ENCODE results near the gene LAMA5. TPM values are rescaled to one million over a fixed set of nuclear protein-coding genes. Genes with fewer than 3 reads are reported as not detected.

The LAMA5 gene
- total RNA-seq, result 44.6 and 71.3 TPM in 2 replicates
- 252 and 313 TPM in 2 replicates for polyA plus RNA-seq

DNA sequence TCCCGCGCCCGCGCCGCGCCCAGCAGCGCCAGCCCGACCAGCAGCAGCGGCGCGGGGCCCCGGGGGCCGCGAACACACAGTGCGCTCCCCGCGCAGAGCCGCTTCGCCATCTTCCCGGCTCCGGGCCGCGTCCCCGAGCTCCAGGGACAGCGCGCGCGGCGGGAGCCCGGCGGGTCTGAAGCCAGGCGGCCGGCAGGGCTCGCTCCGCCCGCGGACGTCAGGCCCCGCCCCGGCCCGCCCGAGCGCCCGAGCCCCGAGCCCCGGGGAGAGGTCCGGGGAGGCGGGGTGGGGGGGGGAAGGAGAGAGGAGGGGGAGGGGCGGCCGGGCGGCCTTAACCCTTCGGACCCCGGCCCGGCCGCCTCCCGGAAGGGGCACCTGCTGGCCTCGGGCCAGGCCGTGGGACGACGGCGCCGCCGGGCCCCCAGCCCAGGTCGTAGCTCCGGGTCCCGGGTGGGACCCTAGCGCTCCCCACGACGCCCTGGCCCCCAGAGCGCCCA, at the start of gene LAMA5:
Gene LAMA5, minus strand, starts transcription at position 177 of the 497 bp plus-strand sequence. Its CDS starts 67 bp downstream, at position 110.
- Histone ChIP-seq H2AFZ (peak within 1 kb of the TSS; percentile 40), H3K4me1 (ENCODE audit: insufficient read depth) (peaks cover 75% of the 10 kb centered on the region), H3K9me3 (ENCODE audit: low read depth) (no peaks in the 10 kb centered on the region), H3K27ac (peak within 1 kb of the TSS; percentile 92), H3K9me2 (replicated peaks; ENCODE audit: insufficient read depth) (no peaks in the 10 kb centered on the region), H3K27me3 (no peaks in the 10 kb centered on the region), H3K4me3 (peak within 1 kb of the TSS; percentile 99), H3K36me3 (replicated peaks; ENCODE audit: insufficient read depth, low read depth) (no peaks in the 10 kb centered on the region), H3K79me2 (peaks cover 45% of the 10 kb centered on the region), H4K20me1 (ENCODE audit: insufficient read depth, poor library complexity, severe bottlenecking) (peaks cover 28% of the 10 kb centered on the region), H3K4me2 (peak within 1 kb of the TSS; percentile 91)
- no peak for TF ChIP-seq EZH2phosphoT487 (IDR thresholded peaks at IDR 0.05; ENCODE audit: low read depth, severe bottlenecking, unreplicated experiment)
- TF ChIP-seq EZH2 (IDR thresholded peaks at IDR 0.05; ENCODE audit: borderline replicate concordance), result no peak
- TF ChIP-seq CTCF (IDR thresholded peaks at IDR 0.05; ENCODE audit: poor library complexity), result no peak
- 0% methylated on average over 6 of the region's 70 CpGs for WGBS (ENCODE audit: low lambda C conversion rate, missing lambda C conversion rate)
- DNase-seq (ENCODE audit: low spot score), result peak; percentile 89

DNA sequence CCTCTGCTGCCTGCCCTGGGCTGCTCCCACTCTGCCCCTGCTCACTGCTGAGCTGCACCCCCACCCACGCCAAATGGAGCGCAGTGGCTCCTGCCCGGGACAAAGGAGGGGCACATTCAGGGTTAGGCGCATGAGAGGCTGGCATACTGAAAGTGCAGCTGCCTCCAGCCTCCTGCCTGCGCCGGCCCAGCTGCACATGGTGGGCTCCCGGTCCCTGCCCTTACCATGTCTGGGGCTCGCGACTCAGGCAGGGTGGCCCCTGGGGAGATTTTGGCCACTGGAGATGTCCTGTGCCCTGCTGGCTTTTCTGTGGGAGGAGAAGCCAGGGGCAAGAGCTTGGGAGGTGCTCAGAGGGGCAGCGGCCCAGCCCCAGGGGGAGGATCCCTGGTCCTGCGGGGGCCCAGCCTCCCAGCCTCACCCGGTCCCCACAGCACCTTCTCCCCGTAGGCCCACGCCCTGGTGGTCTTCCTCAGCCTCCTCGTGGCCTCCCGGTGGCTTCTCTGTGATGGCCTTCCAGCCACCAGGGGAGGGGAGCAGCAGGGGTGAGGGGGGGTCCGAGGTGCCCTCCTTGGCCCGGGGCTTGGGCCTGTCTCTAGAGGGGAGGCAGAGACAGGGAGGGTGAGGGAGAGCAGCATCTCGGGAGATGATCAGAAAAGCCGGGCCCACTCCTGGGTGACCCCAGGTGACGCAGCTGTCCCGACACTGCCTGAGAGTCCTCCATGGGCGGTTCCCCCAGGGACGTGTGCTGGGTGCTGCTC, 48.4 kb upstream of the LAMA5 start:
- H3K36me3 ChIP-seq (replicated peaks; ENCODE audit: insufficient read depth, low read depth), result no peaks in the 10 kb centered on the region
- H3K27ac ChIP-seq, result no peak overlapping the region
- WGBS (ENCODE audit: low lambda C conversion rate, missing lambda C conversion rate), result 93% methylated on average over 23 of the region's 24 CpGs
- H3K4me3 ChIP-seq, result no peak overlapping the region
- no peaks in the 10 kb centered on the region for H3K27me3 ChIP-seq
- H3K9me2 ChIP-seq (replicated peaks; ENCODE audit: insufficient read depth), result no peaks in the 10 kb centered on the region
- H4K20me1 ChIP-seq (ENCODE audit: insufficient read depth, poor library complexity, severe bottlenecking), result no peaks in the 10 kb centered on the region
- no peak for TF ChIP-seq EZH2 (IDR thresholded peaks at IDR 0.05; ENCODE audit: borderline replicate concordance)
- TF ChIP-seq EZH2phosphoT487 (IDR thresholded peaks at IDR 0.05; ENCODE audit: low read depth, severe bottlenecking, unreplicated experiment), result no peak
- no peak for TF ChIP-seq CTCF (IDR thresholded peaks at IDR 0.05; ENCODE audit: poor library complexity)
- no peaks in the 10 kb centered on the region for H3K9me3 ChIP-seq (ENCODE audit: low read depth)
- peaks cover 19% of the 10 kb centered on the region for H3K4me1 ChIP-seq (ENCODE audit: insufficient read depth)
- H3K79me2 ChIP-seq, result no peaks in the 10 kb centered on the region
- H3K4me2 ChIP-seq, result no peak overlapping the region
- H2AFZ ChIP-seq, result no peak overlapping the region
- no peak for DNase-seq (ENCODE audit: low spot score)

- Histone ChIP-seq H2AFZ (no peak overlapping the region), H3K9me2 (replicated peaks; ENCODE audit: insufficient read depth) (no peaks in the 10 kb centered on the region), H3K79me2 (no peaks in the 10 kb centered on the region), H3K27ac (peak overlapping the region; percentile 84), H3K27me3 (no peaks in the 10 kb centered on the region), H3K4me3 (no peak overlapping the region), H3K4me2 (peak overlapping the region; percentile 53), H3K9me3 (ENCODE audit: low read depth) (no peaks in the 10 kb centered on the region), H3K4me1 (ENCODE audit: insufficient read depth) (peaks cover 24% of the 10 kb centered on the region), H3K36me3 (replicated peaks; ENCODE audit: insufficient read depth, low read depth) (no peaks in the 10 kb centered on the region), H4K20me1 (ENCODE audit: insufficient read depth, poor library complexity, severe bottlenecking) (no peaks in the 10 kb centered on the region)
- TF ChIP-seq EZH2 (IDR thresholded peaks at IDR 0.05; ENCODE audit: borderline replicate concordance) (no peak), CTCF (IDR thresholded peaks at IDR 0.05; ENCODE audit: poor library complexity) (no peak), EZH2phosphoT487 (IDR thresholded peaks at IDR 0.05; ENCODE audit: low read depth, severe bottlenecking, unreplicated experiment) (no peak)
- no peak for DNase-seq (ENCODE audit: low spot score)
- WGBS (ENCODE audit: low lambda C conversion rate, missing lambda C conversion rate), result 86% methylated on average over 17 of the region's 22 CpGs
These were observed 46.9 kb upstream of the LAMA5 start for GRCh38 chr20:62413896-62414481.
